NCI-H2029 (cell line): ENCODE data around the gene CETP.

Source experiments
- DNase-seq: peaks from one replicate; lab custom pipeline; 2025; lab: John Stamatoyannopoulos, UW

CETP gene

GRCh38 chr16:57023541-57024249, 61.9 kb downstream of the CETP start:
- DNase-seq, result no peak

GRCh38 chr16:57024894-57025680, 63.3 kb downstream of the CETP start:
- DNase-seq, result no peak

GRCh38 chr16:57025941-57026777, 64.4 kb downstream of the CETP start:
- no peak for DNase-seq

- DNase-seq, result no peak
Measured at GRCh38 chr16:57026778-57027062, 65.0 kb downstream of the CETP start.

GRCh38 chr16:57027067-57027466, 65.3 kb downstream of the CETP start:
- no peak for DNase-seq

GRCh38 chr16:57028086-57028485, 66.3 kb downstream of the CETP start:
- DNase-seq, result no peak

GRCh38 chr16:57029161-57030160, 67.7 kb downstream of the CETP start:
- no peak for DNase-seq

GRCh38 chr16:57030346-57030902, 68.7 kb downstream of the CETP start:
- DNase-seq, result no peak

- no peak for DNase-seq
Measured at GRCh38 chr16:57031156-57031555, 69.4 kb downstream of the CETP start.

GRCh38 chr16:57032346-57032745, 70.6 kb downstream of the CETP start:
- DNase-seq, result no peak

GRCh38 chr16:57032931-57033330, 71.2 kb downstream of the CETP start:
- DNase-seq, result no peak
